DOHH2 (cell line): Measurements from ENCODE around the gene ZNF473.
A peak's percentile ranks its signal among the peaks of the same experiment; 100 is the strongest.
"Not testable (repeated sequence)": the region's sequence is repeated elsewhere in the genome, so short reads cannot be mapped to it uniquely, and the experiment has no call there.

Experiments
- H3F3A ChIP-seq: fragments of 200-600 bp; sonication (generic), shearing (Covaris generic); 2 replicates; pipeline ENCODE4 v1.6.0; 2016; ENCODE audit warnings: antibody characterized with exemption, mild to moderate bottlenecking; ENCODE audit not compliant: control insufficient read depth, insufficient read depth
- H3K27ac ChIP-seq: fragments of 200-600 bp; sonication (generic); 2 replicates; pipeline ENCODE4 v1.5.1; 2014; ENCODE audit warnings: low read depth, mild to moderate bottlenecking, low read length, moderate library complexity
- H3K27me3 ChIP-seq: fragments of 200-600 bp; sonication (generic); 2 replicates; pipeline ENCODE4 v1.6.1; 2014; ENCODE audit warnings: mild to moderate bottlenecking, low read length, mixed read lengths; ENCODE audit not compliant: control insufficient read depth
- H3K36me3 ChIP-seq: fragments of 200-600 bp; sonication (generic); 2 replicates; pipeline ENCODE4 v1.6.1; 2014; ENCODE audit warnings: mild to moderate bottlenecking, low read length, moderate library complexity, mixed read lengths; ENCODE audit not compliant: control insufficient read depth
- H3K4me1 ChIP-seq: fragments of 200-600 bp; sonication (generic); 2 replicates; pipeline ENCODE4 v1.6.1; 2014; ENCODE audit warnings: mild to moderate bottlenecking, low read length, mixed read lengths; ENCODE audit not compliant: control insufficient read depth
- H3K4me2 ChIP-seq: fragments of 200-600 bp; sonication (generic); 2 replicates; pipeline ENCODE4 v1.6.0; 2014; ENCODE audit warnings: mild to moderate bottlenecking, low read length, moderate library complexity
- H3K4me3 ChIP-seq: fragments of 200-600 bp; sonication (generic); 2 replicates; pipeline ENCODE4 v1.5.1; 2014; ENCODE audit warnings: mild to moderate bottlenecking, low read length, mixed read lengths
- H3K79me2 ChIP-seq: fragments of 200-600 bp; sonication (generic); 2 replicates; pipeline ENCODE4 v1.6.1; 2014; ENCODE audit warnings: mild to moderate bottlenecking, low read length, mixed read lengths; ENCODE audit not compliant: control insufficient read depth
- H3K9me2 ChIP-seq: fragments of 200-600 bp; sonication (generic); replicated peaks from 2 replicates; pipeline ENCODE4 v1.6.1; 2014; ENCODE audit warnings: mild to moderate bottlenecking, low read length, mixed read lengths; ENCODE audit not compliant: control insufficient read depth
- H3K9me3 ChIP-seq: fragments of 200-600 bp; sonication (generic); 2 replicates; pipeline ENCODE4 v1.6.1; 2014; ENCODE audit warnings: antibody characterized with exemption, low read length, mixed read lengths; ENCODE audit not compliant: control insufficient read depth, insufficient read depth
- H4K20me1 ChIP-seq: fragments of 200-600 bp; sonication (generic); 2 replicates; pipeline ENCODE4 v1.6.0; 2014; ENCODE audit warnings: low read depth, mild to moderate bottlenecking, antibody characterized with exemption, low read length, moderate library complexity; ENCODE audit not compliant: control insufficient read depth, insufficient read depth
- EZH2phosphoT487 ChIP-seq: fragments of 200-600 bp; sonication (generic); IDR thresholded peaks from 2 replicates; pipeline ENCODE4 v1.6.1; 2017; ENCODE audit warnings: borderline replicate concordance, mild to moderate bottlenecking, antibody characterized with exemption, low read length, moderate library complexity, mixed read lengths
- TF ChIP-seq, protein P1 (sequence below): fragments of 200-600 bp; sonication (generic); IDR thresholded peaks from one replicate; pipeline ENCODE4 v1.5.1; 2014; ENCODE audit warnings: antibody characterized with exemption, mild to moderate bottlenecking, low read depth, low read length; ENCODE audit not compliant: poor library complexity, severe bottlenecking

The ZNF473 gene

DNA sequence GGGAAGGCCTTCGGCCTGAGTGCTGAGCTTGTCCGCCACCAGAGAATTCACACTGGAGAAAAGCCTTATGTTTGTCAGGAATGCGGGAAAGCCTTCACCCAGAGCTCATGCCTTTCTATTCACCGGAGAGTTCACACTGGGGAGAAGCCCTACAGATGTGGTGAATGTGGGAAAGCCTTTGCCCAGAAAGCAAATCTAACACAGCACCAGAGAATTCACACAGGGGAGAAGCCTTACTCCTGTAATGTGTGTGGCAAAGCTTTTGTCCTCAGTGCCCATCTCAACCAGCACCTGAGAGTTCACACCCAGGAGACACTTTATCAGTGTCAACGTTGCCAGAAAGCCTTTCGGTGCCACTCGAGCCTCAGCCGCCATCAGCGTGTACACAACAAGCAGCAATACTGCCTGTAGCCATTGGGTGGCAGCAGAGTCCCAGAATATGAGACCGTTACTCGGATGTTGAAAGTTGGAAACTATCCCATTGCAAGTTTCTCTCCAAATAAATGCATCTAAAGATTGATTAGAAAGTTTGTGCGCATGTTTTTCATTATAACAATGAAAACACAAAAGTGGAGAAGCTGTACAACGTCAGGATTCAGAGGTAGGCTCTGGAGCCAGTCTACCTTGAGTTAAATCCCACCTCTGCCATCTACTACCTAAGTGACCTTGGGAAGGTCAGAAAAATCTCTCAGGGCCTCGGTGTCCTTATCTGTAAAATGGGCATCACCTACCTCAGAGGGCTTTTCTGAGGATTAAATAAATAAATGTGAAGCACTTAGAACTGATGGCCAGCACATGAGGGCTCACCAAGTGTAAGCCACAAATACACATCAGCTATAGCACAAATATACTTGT lies 21.1 kb downstream of the ZNF473 start:
- H3K4me1 ChIP-seq, result peaks cover 15% of the 10 kb centered on the region
- no peak overlapping the region for H3K4me3 ChIP-seq
- H3K27ac ChIP-seq, result no peak overlapping the region
- H3K36me3 ChIP-seq, result peaks cover 64% of the 10 kb centered on the region
- no peaks in the 10 kb centered on the region for H3K79me2 ChIP-seq
- H3K9me3 ChIP-seq, result peaks cover 31% of the 10 kb centered on the region; the same call in 1 of the 2 replicates
- H4K20me1 ChIP-seq, result no peaks in the 10 kb centered on the region
- H3F3A ChIP-seq, result no peaks in the 10 kb centered on the region
- no peak overlapping the region for H3K4me2 ChIP-seq
- TF ChIP-seq, protein P1, sequence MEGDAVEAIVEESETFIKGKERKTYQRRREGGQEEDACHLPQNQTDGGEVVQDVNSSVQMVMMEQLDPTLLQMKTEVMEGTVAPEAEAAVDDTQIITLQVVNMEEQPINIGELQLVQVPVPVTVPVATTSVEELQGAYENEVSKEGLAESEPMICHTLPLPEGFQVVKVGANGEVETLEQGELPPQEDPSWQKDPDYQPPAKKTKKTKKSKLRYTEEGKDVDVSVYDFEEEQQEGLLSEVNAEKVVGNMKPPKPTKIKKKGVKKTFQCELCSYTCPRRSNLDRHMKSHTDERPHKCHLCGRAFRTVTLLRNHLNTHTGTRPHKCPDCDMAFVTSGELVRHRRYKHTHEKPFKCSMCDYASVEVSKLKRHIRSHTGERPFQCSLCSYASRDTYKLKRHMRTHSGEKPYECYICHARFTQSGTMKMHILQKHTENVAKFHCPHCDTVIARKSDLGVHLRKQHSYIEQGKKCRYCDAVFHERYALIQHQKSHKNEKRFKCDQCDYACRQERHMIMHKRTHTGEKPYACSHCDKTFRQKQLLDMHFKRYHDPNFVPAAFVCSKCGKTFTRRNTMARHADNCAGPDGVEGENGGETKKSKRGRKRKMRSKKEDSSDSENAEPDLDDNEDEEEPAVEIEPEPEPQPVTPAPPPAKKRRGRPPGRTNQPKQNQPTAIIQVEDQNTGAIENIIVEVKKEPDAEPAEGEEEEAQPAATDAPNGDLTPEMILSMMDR, result peak; percentile 87
- no peak for TF ChIP-seq EZH2phosphoT487
- no peaks in the 10 kb centered on the region for H3K9me2 ChIP-seq
- H3K27me3 ChIP-seq, result 0 out of 2 replicates have a peak, but pooled peaks cover 2% of the 10 kb centered on the region

DNA sequence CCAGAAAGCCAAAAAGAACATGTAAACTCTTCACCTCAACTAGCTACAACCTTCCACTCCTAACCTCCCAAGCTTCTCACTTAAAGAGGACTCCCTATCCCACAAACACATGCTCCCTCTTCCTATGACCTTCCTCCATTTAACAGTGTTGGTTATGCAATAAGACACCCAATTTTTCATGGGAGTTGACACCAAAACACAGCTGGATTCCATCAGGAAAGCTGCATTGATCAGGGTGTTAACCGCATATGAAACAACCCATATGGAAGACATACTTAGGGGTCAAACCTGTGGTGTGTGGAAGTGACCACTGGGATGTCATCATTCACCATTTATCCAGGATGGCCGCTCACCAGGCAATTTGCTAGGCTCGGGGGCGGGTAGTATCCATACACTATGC lies 21.9 kb downstream of the ZNF473 start:
- H3K4me1 ChIP-seq, result peaks cover 15% of the 10 kb centered on the region
- H3K27me3 ChIP-seq, result 0 out of 2 replicates have a peak, but pooled peaks cover 2% of the 10 kb centered on the region
- peaks cover 31% of the 10 kb centered on the region; the same call in 1 of the 2 replicates for H3K9me3 ChIP-seq
- peaks cover 56% of the 10 kb centered on the region for H3K36me3 ChIP-seq
- no peak overlapping the region for H3K4me3 ChIP-seq
- H3K9me2 ChIP-seq, result no peaks in the 10 kb centered on the region
- H4K20me1 ChIP-seq, result no peaks in the 10 kb centered on the region
- no peak for TF ChIP-seq EZH2phosphoT487
- TF ChIP-seq, protein P1, result no peak
- H3F3A ChIP-seq, result no peaks in the 10 kb centered on the region
- no peak overlapping the region for H3K4me2 ChIP-seq
- H3K27ac ChIP-seq, result no peak overlapping the region
- H3K79me2 ChIP-seq, result no peaks in the 10 kb centered on the region

- Histone ChIP-seq H3K4me1 (peaks cover 15% of the 10 kb centered on the region), H4K20me1 (no peaks in the 10 kb centered on the region), H3K27ac (no peak overlapping the region), H3K27me3 (peaks cover 2% of the 10 kb centered on the region; the same call in 1 of the 2 replicates), H3K36me3 (peaks cover 29% of the 10 kb centered on the region), H3K4me2 (peak overlapping the region; percentile 98), H3K9me3 (peaks cover 9% of the 10 kb centered on the region; the same call in 1 of the 2 replicates), H3K79me2 (no peaks in the 10 kb centered on the region), H3K9me2 (no peaks in the 10 kb centered on the region), H3F3A (no peaks in the 10 kb centered on the region), H3K4me3 (peak overlapping the region; percentile 74)
- TF ChIP-seq, protein P1, result no peak
- no peak for TF ChIP-seq EZH2phosphoT487
Measured at GRCh38 chr19:50050406-50051227, 24.8 kb downstream of the ZNF473 start.

DNA sequence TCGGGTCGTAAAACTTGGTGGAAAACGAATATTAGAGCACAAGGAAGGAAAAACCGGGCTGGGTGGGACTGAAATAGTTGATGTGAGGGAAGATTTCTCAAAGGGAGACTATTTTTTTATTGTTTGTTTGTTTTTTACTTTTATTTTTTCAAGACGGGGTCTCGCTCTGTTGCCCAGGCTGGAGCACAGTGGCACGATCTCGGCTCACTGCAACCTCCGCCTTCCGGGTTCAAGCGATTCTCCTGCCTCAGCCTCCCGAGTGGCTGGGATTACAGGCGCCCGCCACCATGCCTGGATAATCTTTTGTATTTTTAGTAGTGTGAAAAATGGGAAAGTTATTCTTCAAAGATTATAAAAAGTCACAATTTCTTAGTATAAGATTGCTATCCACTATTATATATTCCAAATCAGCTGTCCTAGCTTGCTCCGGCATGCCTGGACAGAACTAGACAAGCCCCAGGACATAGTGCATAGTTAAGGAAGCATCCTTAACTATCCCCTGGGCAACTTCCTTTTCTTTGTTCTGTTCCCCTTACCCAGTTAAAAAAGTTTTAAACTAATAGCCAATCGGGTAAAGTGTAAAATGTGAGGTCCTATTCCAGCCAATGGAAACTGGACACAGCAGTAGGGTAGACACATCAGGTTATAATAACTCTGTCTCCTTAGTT lies 25.6 kb downstream of the ZNF473 start:
- not testable (repeated sequence) for H3F3A ChIP-seq, H3K9me2 ChIP-seq, H3K79me2 ChIP-seq, H3K27me3 ChIP-seq, H3K27ac ChIP-seq, H3K9me3 ChIP-seq, H4K20me1 ChIP-seq
- Histone ChIP-seq H3K36me3 (peaks cover 22% of the 10 kb centered on the region), H3K4me3 (peak overlapping the region; percentile 74), H3K4me2 (peak overlapping the region; percentile 98), H3K4me1 (peaks cover 15% of the 10 kb centered on the region)
